Cerebellar cortex (tissue), 1 donor: ENCODE data around the gene CHMP4A.
A peak's percentile ranks its signal among the peaks of the same experiment; 100 is the strongest.
"Not testable (repeated sequence)": the region's sequence is repeated elsewhere in the genome, so short reads cannot be mapped to it uniquely, and the experiment has no call there.

ENCODE experiments used
- DNase-seq: peaks from one replicate; pipeline ENCODE4 v3.0.0-alpha.2; 2015; ENCODE audit warnings: low spot score

Gene CHMP4A

DNA sequence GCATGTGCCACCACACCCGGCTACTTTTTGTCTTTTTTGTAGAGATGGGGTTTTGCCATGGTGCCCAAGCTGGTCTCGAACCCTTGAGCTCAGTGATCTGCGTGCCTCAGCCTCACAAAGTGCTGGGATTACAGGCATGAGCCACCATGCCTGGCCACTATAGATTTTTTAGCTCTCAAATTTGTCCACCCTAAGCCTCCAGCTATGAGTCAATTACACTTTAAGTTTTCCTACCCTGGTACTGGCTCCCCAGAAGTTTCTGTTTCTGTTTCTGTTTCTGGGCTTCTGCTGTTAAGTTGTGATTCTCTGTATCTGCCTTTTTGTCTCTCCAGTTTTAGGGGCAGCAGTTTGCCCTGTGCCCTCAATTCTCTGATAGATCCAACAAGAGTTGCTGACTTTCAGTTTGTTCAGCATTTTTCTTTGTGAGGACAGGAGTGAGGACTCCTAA lies 33.5 kb upstream of the CHMP4A start:
- DNase-seq = no peak

DNA sequence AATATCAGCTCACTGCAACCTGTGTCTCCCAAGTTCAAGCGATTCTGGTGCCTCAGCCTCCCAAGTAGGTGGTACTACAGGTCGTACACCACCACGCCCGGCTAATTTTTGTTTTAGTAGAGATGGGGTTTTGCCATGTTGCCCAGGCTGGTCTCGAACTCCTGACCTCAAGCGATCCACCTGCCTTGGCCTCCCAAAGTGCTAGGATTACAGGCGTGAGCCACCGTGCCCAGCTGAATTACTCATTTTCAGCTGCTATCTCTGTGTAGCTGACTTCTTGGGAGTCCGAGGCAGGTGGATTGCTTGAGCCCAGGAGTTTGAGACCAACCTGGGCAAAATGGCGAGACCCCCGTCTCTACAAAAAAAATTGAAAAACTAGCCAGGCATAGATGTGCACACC lies 32.1 kb upstream of the CHMP4A start:
- not testable (repeated sequence) for DNase-seq

DNA sequence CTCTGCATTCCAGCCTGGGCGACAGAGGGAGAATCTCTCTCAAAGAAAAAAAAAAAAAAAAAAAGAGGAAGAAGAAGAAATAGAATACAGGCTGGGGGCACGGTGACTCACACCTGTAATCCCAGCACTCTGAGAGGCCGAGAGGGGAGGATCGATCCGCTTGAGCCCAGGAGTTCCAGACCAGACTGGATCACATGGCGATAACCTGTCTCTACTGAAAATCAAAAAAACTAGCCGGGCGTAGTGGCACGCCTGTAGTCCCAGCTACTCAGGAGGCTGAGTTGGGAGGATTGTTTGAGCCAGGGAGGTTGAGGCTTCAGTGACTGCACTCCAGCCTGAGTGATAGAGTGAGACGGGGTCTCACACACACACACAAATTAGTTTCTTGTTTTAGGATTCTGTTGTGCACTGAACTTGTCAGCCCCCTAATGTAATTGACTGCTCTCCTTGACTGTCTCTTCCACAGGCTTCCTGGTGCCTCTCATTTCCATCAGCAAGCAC lies 30.1 kb upstream of the CHMP4A start:
- DNase-seq = no peak

DNA sequence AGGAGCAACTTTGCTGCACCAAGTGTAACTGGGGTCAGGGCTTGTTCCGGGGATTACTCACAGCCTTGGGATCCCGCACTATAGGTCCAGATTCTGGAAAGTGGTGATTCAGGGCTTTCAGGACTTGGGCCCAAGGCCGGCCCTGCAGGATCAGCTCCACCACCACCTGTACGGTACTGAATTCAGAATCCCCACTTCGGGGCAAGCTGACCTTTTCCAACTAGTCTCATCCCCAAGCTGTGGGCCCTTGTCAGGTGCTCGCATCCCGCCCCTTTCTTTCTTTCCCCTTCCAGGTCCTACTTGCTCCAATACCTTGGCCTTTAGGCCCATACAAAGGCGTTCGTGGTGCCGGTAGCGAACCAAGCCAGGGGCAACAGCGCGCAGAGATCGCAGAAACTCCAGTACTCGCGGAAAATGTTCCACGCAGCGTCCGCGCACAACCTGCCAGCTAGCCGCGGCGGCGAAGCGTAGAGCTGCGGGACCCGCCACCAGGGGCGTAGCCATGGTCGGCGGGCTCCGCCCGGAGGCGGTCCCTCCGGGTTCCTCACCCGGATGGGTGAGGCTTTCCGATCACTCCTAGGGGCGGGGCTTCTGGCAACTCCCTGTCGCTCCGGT lies 28.6 kb upstream of the CHMP4A start:
- DNase-seq = peak; percentile 93

DNA sequence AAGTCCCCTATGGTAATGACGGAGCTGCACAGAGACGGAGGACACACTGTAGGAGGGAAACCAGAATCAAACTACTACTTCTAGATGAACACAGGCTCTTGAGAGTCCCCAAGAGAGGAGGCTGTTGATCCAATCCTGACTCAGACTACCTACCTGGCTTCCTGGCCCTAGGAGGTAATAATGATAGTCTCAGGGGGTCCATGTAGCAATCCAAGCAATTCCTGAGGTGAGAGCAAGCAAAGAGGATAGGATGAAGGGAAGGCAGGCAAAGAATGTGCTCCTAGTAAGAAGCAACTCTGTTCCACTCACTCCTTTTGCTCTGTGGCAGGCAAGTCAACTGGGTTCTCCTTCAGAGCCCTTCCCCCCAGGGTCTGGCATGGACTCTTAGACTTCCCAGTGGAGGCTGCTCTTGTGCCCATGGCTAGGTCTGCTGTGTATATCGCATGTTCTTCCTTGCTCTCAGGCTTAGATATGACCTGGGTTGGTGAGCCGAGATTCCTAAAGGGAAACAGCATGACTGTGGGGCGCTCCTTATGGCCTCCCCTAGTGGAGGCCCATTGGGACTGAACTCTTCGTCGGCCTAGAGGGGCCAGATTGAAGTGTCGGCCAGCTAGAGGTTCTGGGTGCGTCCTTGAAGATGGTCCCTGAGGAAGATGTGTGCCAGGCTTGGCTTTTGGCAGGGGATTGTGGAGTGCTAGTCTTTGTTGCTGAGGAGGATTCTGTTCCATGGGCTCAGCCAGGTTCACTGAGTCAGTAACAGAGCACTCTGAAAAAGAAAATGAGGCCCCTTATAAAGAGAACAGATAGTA lies 27.0 kb upstream of the CHMP4A start:
- no peak for DNase-seq

DNA sequence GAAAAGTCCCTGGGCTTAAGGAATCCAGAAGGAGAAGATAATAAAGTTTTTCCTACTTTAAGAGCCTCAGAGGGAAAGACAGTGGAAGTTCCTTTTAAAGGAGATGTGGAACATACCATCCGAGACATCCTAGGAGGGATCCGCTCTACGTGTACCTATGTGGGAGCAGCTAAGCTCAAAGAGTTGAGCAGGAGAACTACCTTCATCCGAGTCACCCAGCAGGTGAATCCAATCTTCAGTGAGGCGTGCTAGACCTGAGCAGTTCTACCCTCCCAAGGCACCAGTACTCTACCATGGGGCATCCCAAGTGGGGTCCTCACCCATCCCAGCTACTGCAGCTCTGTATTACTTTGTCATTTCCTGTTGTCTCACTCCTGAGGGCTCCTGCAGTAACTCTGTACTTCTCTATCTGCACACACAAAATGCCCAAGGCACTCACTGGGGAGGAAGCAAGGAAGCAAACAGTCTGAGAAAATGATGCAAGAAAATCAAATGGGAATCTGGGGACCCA lies 25.3 kb upstream of the CHMP4A start:
- DNase-seq = no peak

DNA sequence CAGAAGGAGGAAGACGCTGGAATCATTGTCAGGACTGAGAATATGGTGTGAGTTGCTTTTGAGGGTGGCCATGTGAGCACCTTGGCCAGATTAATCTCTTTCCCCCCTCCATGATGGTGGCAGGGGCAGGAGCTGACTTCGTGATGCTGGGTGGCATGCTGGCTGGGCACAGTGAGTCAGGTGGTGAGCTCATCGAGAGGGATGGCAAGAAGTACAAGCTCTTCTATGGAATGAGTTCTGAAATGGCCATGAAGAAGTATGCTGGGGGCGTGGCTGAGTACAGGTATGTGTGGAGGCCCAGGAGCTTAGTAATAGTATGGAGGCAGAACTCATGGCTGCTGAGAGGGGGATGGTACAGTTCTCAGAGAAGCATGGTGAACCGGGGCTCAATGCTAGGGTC lies 24.8 kb upstream of the CHMP4A start:
- DNase-seq = no peak

DNA sequence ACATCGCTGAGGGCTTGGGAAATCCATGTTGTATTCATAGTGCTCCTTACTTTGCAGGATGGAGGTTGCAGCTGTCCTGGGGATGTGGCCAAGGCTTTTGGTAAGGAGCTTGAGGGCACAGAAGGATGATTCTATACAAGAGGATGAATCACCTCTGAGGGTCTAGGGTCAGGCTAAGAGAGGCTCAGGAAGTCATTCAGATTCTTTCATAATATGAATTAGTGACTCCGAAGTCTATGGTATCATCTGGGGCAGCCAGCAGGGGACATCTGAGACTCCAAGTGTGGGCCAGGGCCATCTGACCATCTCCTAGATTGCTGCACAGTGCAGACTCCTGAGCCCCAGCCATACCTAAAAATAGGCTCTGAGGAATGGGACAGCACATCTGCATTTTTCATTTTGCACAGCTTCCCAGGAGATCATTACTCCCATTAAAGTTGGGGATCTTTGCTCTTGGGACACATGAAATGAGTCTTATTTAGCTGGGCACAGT lies 24.2 kb upstream of the CHMP4A start:
- no peak for DNase-seq

DNA sequence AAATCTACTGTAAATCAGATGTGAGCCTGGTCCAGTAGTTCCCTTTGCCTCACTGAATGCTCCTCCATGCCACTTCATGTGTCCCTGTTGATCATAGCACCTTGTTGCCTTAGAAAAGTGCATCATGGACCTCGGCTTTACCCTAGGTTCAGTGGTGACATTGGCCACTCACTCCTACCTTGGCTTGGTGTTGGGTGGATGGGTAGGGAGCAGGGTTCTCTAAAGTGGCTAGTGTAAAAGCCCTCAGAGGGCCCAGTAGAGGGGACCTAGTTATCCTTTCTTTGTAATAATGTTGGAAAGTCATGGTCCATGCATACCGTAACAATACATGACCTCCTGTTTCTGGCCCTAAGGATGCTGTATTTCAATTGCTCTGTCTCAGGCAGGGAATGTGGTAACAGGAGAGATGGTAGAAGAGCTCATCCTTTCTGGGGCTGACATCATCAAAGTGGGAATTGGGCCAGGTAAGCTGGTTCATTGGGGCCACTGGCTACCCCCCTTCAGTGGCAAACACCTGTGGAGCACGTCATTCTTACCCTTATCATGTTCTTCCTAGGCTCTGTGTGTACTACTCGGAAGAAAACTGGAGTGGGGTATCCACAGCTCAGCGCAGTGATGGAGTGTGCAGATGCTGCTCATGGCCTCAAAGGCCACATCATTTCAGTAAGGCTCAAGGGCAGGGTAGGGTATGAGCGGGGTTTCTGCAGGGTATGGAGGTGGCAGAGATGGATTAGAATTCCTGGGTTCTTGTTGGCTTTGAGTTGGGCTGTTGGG lies 23.6 kb upstream of the CHMP4A start:
- DNase-seq = no peak

DNA sequence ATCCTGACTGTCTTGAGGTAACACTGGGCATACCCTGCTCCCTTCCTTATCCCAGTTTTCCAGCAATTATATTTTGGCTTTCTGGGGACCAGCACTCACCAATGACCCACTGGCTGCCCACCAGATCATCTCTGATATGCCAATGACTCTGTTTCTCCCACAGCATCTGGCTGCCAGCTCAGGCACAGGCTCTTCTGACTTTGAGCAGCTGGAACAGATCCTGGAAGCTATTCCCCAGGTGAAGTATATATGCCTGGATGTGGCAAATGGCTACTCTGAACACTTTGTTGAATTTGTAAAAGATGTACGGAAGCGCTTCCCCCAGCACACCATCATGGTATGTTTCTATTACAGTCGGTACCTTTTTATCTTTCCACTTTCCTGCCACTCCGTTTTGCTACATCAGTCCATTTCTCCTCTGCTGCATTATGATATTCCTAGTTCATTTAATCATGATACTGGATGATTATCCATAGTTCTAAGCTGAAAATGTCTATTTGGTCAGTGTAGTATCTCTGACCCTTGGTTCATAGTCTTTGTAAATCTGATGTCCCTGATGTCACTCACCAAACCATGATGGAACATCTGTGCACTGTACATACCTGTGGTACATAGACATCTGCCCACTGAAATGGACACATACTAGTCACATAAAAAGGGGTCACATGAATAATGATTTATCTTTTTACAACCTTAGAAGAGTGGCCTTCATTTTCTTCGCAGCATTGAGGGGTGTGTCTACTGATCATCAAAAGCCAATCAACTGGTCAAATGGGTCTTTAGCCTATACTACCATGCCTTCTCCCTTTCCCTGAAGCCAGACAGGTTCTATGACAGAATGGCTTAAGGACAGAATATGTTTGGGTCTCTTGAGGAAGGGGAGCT lies 22.8 kb upstream of the CHMP4A start:
- DNase-seq = no peak

DNA sequence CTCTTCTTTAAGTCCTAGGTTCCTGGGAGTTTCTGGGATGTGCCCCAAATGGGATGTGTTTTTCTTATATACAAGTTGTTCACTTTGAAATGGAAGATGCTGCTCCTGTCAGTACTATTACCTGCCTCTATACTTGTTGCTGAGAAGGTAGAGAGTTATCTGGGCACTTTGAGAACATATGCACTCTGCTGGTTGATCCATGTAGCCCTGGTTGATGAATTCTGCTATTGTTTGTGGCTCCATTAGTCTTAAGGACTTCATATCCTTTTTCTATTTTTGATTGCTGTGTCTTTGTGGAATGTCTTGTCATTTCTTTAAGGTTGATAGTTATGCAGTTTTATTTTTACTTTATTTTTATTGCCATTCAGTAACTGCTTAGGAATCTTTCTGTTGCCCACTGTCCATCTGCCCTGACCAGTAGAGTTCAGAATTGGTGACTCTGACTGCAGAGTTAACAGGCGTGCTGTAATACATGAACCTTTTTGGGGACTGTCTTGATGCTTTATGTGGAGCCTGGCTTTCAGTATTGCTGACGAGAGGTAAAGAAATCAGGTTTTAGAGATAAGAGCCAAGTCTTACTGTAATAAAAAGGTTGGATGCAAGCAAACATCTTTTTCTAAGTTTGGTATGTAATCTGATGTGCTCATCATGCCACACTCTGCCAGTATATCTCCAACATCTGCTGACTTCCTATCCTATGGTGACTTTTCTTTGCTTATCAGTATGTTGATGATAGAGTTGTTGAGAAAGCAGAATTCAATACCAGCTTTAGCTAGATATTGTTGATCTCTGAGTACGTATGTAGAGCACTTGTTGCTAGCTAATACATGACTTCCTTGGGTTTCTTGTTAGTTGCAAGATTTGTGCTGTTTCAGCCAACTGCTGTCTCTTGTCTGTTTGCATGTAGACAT lies 21.1 kb upstream of the CHMP4A start:
- DNase-seq = no peak

DNA sequence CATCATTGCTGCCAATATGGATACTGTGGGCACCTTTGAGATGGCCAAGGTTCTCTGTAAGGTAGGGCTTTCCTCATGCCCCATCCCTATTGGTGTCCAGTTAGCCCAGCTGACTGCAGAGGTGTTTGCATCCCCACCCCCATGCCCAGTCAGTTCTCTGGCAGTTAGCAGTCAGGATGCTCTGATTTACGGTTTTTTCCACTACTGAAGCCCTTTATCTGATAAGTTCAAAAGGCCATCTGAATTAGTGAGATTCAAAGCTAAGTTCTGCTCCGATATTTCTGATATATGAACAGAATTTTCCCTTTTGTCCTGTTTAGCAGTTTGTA lies 20.2 kb upstream of the CHMP4A start:
- DNase-seq = no peak

DNA sequence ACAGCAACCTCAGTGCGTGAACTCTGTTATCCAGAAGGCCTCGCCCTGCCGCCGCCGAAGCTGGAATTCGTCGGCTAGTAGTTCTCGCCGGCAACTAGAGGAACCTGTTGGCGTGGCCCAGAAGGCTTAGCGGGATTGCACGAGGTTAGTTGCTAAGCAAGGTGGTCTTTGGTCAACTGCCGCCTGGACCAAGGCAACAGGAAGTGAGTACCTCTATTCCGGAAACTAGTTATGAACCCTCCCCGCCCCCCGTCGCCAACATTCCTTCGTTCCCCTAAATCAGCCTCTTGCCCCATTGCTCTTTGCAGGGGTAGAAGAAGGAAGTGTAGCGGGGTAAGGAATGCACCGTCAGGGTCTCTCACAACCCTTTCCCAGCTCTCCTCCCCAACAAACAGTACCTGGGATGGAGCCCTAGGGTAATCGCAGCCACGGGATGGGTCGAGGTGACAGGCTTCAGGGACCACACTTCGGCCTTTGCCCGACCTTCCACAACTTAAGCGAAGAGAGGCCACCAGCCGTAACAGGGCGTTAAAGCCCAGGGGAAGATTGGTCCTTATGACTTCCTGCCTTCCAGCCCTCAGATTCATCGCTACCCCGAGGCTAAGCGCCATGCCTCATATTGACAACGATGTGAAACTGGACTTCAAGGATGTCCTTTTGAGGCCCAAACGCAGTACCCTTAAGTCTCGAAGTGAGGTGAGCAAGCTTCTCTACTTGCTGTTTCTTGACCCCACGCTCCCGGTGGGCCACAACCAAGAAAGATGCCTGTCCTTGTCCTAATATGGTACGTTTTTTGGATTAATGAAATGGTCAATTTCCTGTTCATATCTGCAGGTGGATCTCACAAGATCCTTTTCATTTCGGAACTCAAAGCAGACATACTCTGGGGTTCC lies 19.6 kb upstream of the CHMP4A start, which contains the start of gene GMPR2:
GMPR2 (plus strand) TSS at position 285 of the 893 bp plus-strand sequence; CDS start at position 610, 325 bp downstream.
- DNase-seq = no peak

DNA sequence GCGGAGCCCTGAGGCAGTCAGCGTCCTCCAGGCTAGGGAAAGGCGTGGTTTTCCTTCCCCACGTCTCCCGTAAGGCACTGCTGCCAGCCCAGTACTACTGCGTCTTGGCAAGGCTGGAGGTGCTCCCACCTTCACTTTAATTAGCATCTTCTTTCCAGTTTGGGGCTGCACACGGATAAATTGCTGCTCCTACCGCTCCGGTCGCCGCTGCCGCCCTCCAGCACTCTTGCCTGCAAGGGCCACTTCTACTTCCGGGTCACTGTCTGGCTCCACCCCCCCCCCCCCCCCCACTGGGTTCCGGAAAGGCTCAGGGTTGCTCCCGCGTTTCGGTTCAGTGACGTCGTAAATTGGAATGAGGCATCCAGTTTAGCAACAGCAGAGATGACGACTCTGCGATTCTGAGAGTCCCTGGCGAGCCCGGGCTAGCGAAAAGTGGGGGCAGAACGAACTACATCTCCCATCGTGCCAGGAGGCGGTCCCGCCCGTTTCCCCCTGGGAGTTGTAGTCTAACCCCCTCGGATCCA lies 18.9 kb upstream of the CHMP4A start, which contains the start of gene NEDD8:
NEDD8 (minus strand) TSS at position 247 of the 524 bp plus-strand sequence; CDS start at position 147, 100 bp downstream.
- DNase-seq = peak; percentile 97

DNA sequence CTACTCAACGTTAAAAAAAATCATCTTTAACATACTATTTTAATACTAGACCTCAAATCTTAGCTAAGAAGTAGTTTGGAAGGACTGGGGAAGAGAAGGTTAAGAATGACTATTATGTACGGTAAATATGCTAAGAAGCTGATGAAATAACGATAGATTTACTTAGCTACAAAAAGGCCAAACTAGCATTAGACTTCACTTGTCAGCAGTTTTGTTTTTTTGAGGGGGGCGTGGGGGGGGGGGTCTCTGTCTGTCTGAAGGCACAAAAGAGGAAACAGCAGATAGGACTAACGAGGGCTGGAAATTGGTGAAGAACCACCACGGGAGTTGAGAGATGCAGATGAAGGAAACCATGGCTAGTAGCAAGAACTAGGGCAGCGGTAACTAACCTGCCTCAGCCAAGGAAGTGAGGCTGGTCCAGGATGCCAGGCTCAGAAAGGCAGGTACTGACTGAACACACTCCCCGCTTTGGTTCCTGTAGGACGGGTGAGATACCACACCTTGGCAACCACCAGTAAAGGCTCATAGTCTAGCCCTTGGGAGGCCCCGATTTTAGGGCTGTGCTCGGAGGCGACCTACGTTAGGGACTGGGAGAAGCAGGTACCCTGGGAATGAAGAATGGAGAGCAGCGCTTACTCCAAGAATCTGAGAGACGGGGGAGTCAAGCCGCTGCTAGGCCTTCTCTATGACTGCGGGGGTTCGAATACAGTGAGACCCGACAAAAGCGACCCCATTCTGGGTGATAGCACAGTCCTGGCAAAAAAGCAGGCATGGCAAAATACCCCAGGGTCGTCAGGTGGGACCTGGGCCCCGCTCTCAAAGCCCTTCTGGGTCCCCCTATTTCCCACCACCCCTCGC lies 18.2 kb upstream of the CHMP4A start:
- DNase-seq = no peak

DNA sequence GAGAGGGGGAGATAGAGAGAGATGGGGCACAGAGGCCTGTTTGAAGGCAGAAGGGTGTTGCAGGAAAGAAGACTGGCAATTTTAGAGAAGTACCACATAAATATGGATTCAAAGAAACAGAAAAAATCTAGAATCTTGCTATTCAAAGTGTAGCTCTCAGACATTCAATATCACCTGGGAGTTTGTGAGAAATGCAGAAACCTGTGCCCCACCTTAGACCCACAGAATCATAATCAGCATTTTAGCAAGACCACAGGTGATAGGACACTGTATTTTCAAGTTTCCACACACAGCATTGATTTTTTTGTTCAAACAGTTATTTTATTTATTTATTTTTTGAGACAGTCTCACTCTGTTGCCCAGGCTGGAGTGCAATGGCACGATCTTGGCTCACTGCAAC lies 15.6 kb upstream of the CHMP4A start:
- no peak for DNase-seq

DNA sequence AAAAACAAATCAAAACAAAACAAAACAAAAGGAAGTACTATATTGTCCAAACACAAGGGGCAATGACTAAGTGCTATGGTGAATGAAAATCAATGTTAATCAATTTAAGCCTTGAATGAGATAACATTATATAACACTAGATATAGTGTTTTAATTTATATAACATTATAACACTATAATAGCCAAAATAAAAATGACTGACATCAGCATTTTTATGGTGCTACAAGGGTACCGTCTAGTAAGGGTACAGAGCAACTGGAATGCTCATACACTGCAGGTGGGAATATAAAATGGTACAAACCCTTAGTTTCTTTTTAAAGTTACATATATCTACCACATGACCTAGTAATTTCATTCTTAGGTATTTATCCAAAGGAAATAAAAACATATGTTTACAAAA lies 13.2 kb upstream of the CHMP4A start:
- DNase-seq = no peak

DNA sequence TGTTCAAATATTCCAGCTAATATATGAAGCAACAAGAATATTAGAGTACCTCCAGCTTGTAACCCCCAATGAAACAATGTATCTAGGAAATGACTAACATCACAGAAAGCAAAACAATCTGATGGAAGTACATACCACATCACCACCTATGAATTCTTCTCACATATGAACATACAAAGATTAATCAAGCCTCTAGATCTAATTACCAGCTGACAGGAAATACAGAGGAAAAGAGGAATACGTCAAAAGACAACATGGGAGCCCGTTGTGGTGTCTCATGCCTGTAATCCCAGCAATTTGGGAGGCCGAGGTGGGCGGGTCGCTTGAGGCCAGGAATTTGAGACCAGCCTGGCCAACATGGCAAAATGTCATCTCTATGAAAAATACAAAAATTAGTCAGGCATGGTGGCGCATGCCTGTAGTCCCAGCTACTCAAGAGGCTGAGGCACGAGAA lies 11.4 kb upstream of the CHMP4A start:
- no peak for DNase-seq
